ENCODE data around the gene TPRG1L. TPM values are rescaled to one million over a fixed set of nuclear protein-coding genes. Genes with fewer than 3 reads are reported as not detected.

Gene TPRG1L
- total RNA-seq, 1 experiment from 2014 or later = 24.0 TPM

- TF ChIP-seq, protein P1, sequence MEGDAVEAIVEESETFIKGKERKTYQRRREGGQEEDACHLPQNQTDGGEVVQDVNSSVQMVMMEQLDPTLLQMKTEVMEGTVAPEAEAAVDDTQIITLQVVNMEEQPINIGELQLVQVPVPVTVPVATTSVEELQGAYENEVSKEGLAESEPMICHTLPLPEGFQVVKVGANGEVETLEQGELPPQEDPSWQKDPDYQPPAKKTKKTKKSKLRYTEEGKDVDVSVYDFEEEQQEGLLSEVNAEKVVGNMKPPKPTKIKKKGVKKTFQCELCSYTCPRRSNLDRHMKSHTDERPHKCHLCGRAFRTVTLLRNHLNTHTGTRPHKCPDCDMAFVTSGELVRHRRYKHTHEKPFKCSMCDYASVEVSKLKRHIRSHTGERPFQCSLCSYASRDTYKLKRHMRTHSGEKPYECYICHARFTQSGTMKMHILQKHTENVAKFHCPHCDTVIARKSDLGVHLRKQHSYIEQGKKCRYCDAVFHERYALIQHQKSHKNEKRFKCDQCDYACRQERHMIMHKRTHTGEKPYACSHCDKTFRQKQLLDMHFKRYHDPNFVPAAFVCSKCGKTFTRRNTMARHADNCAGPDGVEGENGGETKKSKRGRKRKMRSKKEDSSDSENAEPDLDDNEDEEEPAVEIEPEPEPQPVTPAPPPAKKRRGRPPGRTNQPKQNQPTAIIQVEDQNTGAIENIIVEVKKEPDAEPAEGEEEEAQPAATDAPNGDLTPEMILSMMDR (conservative IDR thresholded peaks at IDR 0.05) = no peak
- H4K91ac ChIP-seq (ENCODE audit: insufficient read length, low read depth, low read length) = no peak overlapping the region
- H2BK120ac ChIP-seq (ENCODE audit: low read depth, low read length, poor library complexity, severe bottlenecking) = no peak overlapping the region
- H4K8ac ChIP-seq (replicated peaks; ENCODE audit: insufficient read length, low read depth, low read length) = no peak overlapping the region
- no peak overlapping the region for H3K27ac ChIP-seq (ENCODE audit: insufficient read length, low read depth, low read length)
- no peak overlapping the region for H2AK5ac ChIP-seq (ENCODE audit: insufficient read length, low read length)
- H2BK20ac ChIP-seq (ENCODE audit: low read depth, low read length, poor library complexity, severe bottlenecking) = no peak overlapping the region
- peak overlapping the region; percentile 48; the same call in 1 of the 2 replicates for H3K14ac ChIP-seq (ENCODE audit: insufficient read depth, low read length)
- no peak overlapping the region for H3K27ac Mint-ChIP-seq
- H2BK15ac ChIP-seq (ENCODE audit: low read depth, low read length) = no peak overlapping the region
- no peaks in the 10 kb centered on the region for H3K79me1 ChIP-seq (ENCODE audit: insufficient read depth, low read depth, low read length, poor library complexity, severe bottlenecking)
- peaks cover 4 to 7% (median 6%) of the 10 kb centered on the region in 3 experiments; a peak in 5 of 7 replicates for H3K36me3 Mint-ChIP-seq (ENCODE audit: insufficient read depth in 1 of 3, low read depth in 3 of 3)
- H3K56ac ChIP-seq (ENCODE audit: insufficient read length, low read depth, low read length) = no peak overlapping the region
- H3K4me3 Mint-ChIP-seq = no peak overlapping the region
- H3K27me3 ChIP-seq (ENCODE audit: insufficient read depth, low read length) = no peaks in the 10 kb centered on the region
- DNase-seq = no peak
- peaks cover 0 to 1% of the 10 kb centered on the region in 2 experiments; a peak in 1 of 4 replicates for H3K4me1 Mint-ChIP-seq
- no peak overlapping the region for H3K4ac ChIP-seq (ENCODE audit: low read depth, low read length)
- no peaks in the 10 kb centered on the region for H3K23me2 ChIP-seq (ENCODE audit: insufficient read length, low read depth, low read length, poor library complexity, severe bottlenecking)
- H4K20me1 ChIP-seq (ENCODE audit: control insufficient read depth, insufficient read depth, insufficient read length) = no peaks in the 10 kb centered on the region
- no peaks in the 10 kb centered on the region for H3K9me3 ChIP-seq (ENCODE audit: control insufficient read depth, low read depth, low read length)
- H2AFZ ChIP-seq (ENCODE audit: low read length) = no peak overlapping the region
- H3K79me2 ChIP-seq (ENCODE audit: insufficient read depth, low read length) = no peaks in the 10 kb centered on the region
- H3K27me3 Mint-ChIP-seq (ENCODE audit: low read depth) = no peaks in the 10 kb centered on the region; the same call in 1 of the 2 replicates
- H2BK12ac ChIP-seq (ENCODE audit: insufficient read length, low read depth, low read length) = no peak overlapping the region
- H4K5ac ChIP-seq (ENCODE audit: insufficient read length, low read depth, low read length) = no peak overlapping the region
- no peaks in the 10 kb centered on the region for H3K4me1 ChIP-seq (ENCODE audit: insufficient read depth, low read length)
- H3T11ph ChIP-seq (ENCODE audit: low read length) = no peak overlapping the region
- no peak overlapping the region for H2BK5ac ChIP-seq (ENCODE audit: insufficient read length, low read length)
- H3K4me2 ChIP-seq (ENCODE audit: insufficient read depth, insufficient read length, low read length) = no peak overlapping the region
- WGBS (ENCODE audit: extremely low coverage, insufficient read length, low lambda C conversion rate) = no CpG with 5 or more reads among the region's 7 CpGs
- H3K9me3 Mint-ChIP-seq = no peaks in the 10 kb centered on the region
- no peak overlapping the region for H3K23ac ChIP-seq (ENCODE audit: insufficient read length, low read depth, low read length)
- no peak overlapping the region for H3K18ac ChIP-seq (ENCODE audit: insufficient read length, low read depth, low read length)
- no peak overlapping the region for H3K9ac ChIP-seq (ENCODE audit: extremely low read depth, insufficient read length, low read length)
These were observed 47.5 kb upstream of the TPRG1L start for GRCh38 chr1:3577300-3577699.

Measured in H9 (cell line).